ENCODE results near the gene PUM2.
A peak's percentile ranks its signal among the peaks of the same experiment; 100 is the strongest.
"Not testable (repeated sequence)": the region's sequence is repeated elsewhere in the genome, so short reads cannot be mapped to it uniquely, and the experiment has no call there.

Gene PUM2, protein sequence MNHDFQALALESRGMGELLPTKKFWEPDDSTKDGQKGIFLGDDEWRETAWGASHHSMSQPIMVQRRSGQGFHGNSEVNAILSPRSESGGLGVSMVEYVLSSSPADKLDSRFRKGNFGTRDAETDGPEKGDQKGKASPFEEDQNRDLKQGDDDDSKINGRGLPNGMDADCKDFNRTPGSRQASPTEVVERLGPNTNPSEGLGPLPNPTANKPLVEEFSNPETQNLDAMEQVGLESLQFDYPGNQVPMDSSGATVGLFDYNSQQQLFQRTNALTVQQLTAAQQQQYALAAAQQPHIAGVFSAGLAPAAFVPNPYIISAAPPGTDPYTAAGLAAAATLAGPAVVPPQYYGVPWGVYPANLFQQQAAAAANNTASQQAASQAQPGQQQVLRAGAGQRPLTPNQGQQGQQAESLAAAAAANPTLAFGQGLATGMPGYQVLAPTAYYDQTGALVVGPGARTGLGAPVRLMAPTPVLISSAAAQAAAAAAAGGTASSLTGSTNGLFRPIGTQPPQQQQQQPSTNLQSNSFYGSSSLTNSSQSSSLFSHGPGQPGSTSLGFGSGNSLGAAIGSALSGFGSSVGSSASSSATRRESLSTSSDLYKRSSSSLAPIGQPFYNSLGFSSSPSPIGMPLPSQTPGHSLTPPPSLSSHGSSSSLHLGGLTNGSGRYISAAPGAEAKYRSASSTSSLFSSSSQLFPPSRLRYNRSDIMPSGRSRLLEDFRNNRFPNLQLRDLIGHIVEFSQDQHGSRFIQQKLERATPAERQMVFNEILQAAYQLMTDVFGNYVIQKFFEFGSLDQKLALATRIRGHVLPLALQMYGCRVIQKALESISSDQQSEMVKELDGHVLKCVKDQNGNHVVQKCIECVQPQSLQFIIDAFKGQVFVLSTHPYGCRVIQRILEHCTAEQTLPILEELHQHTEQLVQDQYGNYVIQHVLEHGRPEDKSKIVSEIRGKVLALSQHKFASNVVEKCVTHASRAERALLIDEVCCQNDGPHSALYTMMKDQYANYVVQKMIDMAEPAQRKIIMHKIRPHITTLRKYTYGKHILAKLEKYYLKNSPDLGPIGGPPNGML

GRCh38 chr2:20350753-20351554 lies at the start of gene PUM2:
PUM2 (minus strand) TSS chr2:20350844; CDS start chr2:20327360, 23,484 bp downstream.
- peak; percentile 64 for DNase-seq

GRCh38 chr2:20400306-20400705 lies 49.7 kb upstream of the PUM2 start:
- DNase-seq, result no peak

DNA sequence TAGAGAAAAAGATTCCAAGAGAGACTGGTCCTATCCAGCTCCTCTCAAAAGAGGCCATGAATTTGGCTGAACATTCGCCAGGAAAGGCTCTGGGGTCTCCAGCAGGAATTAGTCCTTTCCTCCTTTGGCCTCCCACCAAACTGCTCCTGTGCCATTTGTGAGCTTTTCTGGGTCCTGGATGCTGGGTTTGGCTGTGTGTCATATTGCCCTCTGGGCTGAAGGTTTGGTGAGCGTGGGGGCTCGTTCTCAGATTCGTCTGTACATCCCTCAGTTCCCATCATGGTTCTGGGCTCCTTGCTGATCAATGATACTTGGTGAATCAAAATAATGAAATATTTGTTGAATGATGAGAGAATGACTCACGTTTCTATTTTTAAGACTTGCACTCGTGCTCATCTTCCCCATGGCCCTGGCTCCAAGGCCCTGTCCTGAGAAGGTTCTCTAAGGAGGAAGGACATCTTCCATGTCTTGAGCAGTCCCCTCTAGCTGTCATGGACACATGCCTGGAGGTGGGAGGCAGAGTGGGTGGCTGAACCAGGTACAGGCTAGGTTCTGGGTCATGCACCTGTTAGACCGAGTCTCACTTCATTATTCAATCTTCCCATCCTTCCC lies 48.4 kb upstream of the PUM2 start:
- no peak for DNase-seq

DNA sequence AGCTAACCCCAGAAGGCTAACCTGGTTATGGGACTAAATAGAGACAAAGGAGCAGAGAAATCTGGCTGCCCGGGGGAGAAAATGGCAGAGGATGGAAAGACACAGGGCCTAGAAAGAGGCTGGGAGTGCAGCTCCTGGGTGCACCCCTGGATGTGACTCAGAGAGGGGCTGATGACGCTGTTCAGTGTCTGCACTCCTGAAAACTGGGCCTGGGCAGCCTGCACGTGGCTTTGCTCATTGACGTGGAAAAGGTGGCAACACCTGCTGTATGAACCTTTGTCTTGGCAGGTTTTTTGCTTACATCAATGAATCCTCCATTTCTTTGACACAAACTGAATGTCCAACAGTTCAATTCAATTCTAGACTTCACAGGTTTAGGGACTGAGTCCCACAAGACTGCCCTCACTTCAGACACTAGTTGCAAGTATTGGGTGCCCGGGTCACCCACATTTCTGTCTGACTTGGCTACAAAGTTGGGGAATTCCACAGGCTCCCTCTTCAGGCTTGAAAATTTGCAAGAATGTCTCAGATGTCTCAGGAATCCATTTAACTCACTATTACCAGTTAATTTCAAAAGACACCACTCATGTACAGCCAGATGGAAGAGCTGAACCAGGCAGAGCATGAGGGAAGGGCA lies 47.3 kb upstream of the PUM2 start:
- DNase-seq, result no peak

DNA sequence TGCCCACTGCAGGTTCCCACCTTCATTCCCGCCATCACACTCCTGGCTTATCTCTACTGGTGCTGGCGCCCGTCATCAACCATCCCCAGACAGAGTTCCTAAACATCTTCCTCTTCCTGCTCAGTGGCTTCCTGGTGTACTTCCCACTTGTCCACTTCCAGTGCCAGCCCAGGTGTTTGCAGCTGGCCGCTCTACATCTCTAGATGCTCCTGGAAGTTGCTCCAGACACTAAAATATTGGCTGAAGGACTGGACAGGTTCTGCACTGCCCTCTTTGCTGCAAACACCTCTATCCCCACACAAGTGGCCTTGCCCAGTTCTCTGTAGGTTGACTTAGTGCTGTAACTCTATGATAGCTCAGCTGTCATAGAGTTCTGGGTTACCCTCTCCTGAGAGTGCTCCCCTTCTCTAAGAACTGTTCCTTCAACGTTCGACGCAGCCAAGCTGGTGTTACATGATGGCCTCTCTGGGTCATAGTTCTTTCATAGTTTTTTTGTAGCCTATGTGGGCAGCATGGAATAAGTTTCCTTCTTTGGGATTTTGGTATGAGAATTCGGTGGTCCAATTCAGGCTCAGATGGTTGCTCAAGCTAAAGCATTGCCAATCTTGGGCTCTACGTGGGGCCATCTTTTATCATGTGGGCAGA lies 45.8 kb upstream of the PUM2 start:
- DNase-seq, result no peak

GRCh38 chr2:20393986-20394385 lies 43.3 kb upstream of the PUM2 start:
- no peak for DNase-seq

DNA sequence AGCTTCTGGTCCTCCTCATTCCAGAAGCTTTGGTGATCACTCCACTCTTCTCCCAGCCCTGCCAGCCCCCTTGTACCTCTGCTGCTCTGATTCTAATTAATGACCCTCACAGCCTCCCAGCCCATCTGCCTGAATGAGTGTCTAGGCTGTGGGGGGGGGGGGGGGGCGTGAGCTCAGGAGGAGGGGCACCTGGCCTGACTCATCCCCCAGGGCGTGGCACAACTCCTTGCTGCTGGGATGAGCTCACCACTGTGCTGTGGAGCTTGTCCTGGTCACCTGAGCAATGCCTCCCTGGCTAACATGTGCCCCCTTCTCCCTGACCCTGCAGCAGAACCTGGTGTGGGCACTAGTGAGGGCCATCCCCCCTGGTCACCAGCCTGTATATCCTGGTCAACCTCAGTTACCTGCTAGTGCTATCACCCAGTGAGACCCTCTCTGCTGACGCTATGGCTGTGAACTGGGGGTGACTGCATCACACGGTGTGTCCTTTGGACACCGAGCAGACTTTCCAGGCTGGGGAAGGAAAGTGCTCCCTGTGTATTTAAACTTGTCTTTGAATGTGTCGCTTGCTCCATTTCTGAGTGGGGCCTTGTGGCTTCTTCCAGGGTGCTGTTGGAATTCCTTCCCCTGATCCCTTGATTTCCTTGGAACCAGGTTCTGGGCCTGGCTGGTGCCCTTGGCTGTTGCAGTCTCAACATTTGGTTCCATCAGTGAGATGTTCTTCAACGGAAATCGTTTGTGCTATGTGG lies 41.5 kb upstream of the PUM2 start:
- no peak for DNase-seq

DNA sequence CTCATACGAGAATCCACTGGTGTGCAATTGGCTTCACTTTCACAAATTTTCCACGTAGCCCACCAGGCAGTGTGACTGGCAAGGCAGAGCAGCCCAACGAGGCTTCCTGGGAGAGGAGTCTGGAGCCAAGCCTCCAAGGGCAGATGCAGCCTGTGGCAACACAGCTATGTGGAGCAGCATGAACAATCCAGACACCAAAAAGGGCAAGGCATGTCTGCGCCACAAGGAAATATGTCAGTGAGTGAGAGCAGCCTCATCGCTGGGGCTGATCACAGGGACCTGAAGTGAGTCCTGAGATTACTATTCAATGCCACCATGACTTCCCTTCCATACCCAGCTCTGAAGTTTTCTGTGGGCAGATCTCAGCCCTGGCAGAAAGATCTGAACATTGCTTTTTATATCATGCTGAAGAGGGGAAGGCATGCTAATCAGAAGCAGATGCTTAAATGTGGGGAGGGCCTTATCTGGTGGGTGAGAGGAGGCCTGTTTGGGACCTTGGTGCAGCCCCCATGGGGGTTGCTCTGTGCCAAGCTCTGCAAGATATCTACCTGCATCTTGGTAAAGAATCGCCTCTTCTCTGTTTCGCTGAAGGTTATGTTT lies 40.0 kb upstream of the PUM2 start:
- DNase-seq, result no peak

GRCh38 chr2:20384953-20385352 lies 34.3 kb upstream of the PUM2 start:
- DNase-seq, result no peak

GRCh38 chr2:20382965-20383810 lies 32.5 kb upstream of the PUM2 start:
- peak; percentile 2 for DNase-seq

- peak; percentile 13 for DNase-seq
Observed at GRCh38 chr2:20381457-20381856, 30.8 kb upstream of the PUM2 start.

- no peak for DNase-seq
Observed at GRCh38 chr2:20378891-20379519, 28.4 kb upstream of the PUM2 start.

DNA sequence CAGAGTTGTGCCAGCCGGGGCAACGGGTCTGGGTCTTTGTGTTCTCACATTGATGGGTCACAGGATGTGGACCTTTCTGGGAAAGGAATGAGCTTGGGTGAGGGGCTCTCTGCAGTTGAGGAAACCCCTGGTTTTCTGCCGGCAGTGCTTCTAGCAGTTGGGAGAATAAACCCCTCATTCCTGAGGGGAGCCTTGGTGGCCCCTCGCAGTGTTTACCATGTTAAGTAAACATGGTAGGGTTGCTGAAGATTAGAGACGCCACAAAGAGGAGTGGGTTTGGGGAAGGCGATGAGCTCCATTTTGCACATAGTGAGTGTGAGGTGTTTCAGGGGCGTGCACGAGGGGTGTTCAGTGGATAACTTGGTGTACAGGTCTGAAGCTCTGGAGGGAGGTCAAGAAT lies 27.7 kb upstream of the PUM2 start:
- no peak for DNase-seq

DNA sequence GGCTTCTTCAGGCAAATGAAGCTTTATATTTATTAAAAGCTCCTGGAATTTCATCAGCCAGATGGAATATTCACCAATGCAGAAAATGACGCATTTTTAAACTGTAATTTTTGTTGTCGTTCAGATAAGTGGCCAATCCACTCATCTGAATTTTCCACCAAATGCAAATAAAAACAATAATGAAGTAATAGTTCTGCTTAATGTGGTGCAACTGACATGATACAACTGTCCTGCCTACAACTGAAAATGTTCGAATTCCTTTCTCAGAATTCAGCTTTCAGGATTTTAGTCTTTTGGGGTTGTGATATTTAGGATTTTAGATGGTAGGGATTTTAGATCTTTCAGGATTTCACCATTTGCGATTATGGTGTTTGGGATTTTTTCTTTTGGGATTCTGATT lies 27.1 kb upstream of the PUM2 start:
- no peak for DNase-seq

GRCh38 chr2:20374982-20375381 lies 24.3 kb upstream of the PUM2 start:
- DNase-seq, result not testable (repeated sequence)

GRCh38 chr2:20372896-20373640 lies 22.4 kb upstream of the PUM2 start:
- DNase-seq, result no peak

- no peak for DNase-seq
Observed at GRCh38 chr2:20371323-20372025, 20.8 kb upstream of the PUM2 start.

Data from NCI-H2029 treated with DMSO at 0.1 percent for 48 hours (cell line).